GM18498 (cell line): ENCODE measurements around the gene MPEG1.
A peak's percentile ranks its signal among the peaks of the same experiment; 100 is the strongest.

Experiments
- ATAC-seq: cut with Tn5 transposase; IDR thresholded peaks from one replicate; pipeline ENCODE4 v1.9.1; 2021; ENCODE audit warnings: mild to moderate bottlenecking, moderate library complexity; ENCODE audit not compliant: unreplicated experiment

The MPEG1 gene

GRCh38 chr11:59191890-59192289 is 20.8 kb downstream of the MPEG1 start:
- ATAC-seq: no peak

GRCh38 chr11:59191095-59191494 is 21.6 kb downstream of the MPEG1 start:
- ATAC-seq: no peak

GRCh38 chr11:59189986-59190385 is 22.7 kb downstream of the MPEG1 start:
- ATAC-seq: no peak

GRCh38 chr11:59188954-59189353 is 23.8 kb downstream of the MPEG1 start:
- ATAC-seq: no peak

DNA sequence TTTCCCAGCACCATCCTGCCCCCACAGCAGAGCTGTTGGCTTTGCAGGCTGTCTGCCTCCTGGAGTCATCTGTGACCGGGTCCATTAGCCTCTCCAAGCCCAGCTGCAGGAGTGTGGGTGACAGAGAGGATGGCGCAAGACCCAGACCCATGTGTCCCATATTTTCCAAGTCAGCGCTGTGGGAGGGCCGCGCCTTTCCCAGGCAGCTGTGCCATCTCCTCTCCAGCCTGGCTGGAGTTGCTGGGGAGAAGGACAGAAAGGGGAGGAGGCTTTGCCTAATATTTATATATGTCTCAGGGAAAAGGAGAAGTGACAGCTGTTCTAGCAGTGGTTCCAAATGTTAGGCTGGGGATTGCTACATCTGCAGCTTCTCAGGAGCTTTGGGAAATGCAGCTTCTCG is 25.1 kb downstream of the MPEG1 start:
- no peak for ATAC-seq

GRCh38 chr11:59187035-59187434 is 25.7 kb downstream of the MPEG1 start:
- no peak for ATAC-seq

- ATAC-seq: peak; percentile 66
These were observed 26.6 kb downstream of the MPEG1 start for GRCh38 chr11:59186130-59186594.

DNA sequence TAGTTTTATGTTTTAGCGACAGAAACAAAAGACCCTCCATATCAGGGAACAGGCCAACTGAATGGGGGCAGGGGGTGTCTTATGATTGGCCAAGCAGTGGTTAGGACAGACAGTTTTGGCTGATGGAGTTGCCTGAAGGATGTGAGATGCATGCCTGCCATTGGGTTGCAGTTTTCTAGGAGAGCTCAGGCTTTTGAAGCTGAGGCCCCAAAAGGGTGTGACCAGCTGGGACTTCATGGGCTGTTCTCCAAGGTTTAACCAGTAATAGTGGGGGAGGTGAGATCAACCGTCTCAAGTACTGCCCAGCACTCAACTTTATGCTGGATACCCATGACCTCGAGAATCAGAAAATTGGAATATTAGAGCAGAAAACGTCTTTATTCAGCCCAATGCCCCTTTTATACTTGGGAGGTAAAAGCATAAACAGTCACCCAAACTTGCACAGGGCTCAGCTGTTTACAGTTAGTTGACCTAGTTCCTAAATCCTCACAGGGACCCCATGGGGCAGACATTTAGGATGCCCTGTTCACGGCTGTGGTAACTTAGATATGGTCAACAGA is 27.3 kb downstream of the MPEG1 start:
- ATAC-seq: no peak

GRCh38 chr11:59184691-59185339 is 27.9 kb downstream of the MPEG1 start:
- ATAC-seq: no peak

DNA sequence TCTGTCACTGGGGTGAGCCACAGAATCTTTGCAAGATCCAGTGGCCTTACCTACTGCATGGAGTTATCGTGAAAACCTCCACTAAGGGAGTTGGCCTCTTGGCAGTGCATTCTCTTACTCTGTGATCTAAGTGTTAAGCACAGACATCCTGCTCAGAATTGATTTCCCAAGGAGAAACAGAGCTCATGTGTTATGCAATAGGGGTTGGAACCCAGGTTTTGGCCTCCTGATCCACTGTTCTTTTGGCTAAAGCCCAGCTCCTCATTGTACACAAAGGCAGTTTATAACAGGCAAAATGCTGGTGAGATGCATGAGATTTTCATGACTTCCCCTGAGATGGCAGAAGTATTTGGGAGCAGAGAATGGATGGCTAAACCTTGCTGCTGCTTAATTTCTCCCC is 29.0 kb downstream of the MPEG1 start:
- ATAC-seq: no peak

DNA sequence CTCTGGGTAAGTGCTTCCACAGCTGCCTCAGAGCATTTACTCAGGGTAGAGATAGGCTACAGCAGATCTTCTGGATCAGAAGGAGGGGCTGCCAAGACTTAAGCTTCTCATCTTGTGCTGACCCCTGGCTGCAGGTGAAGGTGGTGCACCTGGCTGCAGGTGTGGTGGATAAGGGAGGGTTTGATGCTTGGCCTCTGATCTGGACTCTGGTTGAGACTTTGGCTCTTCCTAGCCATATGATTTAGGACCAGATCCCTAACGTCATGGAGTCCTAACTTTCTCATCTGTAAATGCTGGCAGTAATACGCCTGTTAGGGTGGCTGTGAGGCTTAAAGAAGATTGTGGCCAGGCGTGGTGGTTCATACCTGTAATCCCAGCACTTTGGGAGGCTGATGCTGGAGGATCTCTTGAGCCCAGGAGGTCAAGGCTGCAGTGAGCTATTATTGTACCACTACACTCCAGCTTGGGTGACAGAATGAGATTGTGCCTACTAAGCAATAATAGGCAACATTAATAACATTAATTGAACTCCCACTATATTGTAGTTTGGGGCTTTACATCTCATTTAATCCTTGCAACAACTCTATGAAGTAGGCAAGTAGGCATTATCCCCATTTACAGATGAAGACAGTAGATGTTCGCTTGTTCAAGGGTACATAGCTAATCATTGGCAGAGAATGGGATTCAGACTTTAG is 30.1 kb downstream of the MPEG1 start:
- peak; percentile 53 for ATAC-seq

DNA sequence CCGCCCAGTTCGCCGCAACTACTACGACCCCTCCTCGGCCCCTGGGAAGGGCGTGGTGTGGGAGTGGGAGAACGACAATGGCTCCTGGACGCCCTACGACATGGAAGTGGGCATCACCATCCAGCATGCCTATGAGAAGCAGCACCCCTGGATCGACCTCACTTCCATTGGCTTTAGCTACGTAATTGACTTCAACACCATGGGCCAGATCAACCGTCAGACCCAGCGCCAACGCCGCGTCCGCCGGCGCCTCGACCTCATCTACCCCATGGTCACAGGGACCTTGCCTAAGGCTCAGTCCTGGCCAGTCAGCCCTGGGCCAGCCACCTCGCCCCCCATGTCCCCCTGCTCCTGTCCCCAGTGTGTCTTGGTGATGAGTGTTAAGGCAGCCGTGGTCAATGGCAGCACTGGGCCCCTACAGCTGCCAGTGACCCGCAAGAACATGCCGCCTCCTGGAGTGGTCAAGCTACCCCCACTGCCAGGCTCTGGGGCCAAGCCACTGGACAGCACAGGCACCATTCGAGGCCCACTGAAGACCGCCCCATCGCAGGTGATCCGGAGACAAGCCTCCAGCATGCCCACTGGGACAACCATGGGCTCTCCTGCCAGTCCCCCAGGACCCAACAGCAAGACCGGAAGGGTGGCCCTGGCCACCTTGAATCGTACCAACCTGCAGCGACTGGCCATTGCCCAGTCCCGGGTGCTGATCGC is 30.8 kb downstream of the MPEG1 start:
- no peak for ATAC-seq

DNA sequence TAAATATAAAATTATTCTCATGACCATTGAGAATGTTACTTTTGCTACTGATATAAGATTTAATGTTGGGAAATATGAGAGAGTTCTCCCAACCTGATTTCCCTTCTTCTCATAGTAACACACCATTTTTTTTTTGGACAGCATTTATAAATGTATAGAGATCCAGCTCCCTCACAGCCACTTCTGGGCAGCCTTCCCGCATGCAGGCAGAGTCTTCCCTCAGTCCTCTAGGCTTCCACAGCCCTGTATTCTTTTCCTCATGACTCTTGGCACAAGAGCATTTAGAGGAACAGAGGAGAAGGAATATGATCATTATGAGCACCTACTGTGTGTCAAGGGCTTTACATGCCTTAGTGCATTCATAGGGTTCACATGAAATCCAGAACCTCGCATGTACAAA is 31.8 kb downstream of the MPEG1 start:
- no peak for ATAC-seq

DNA sequence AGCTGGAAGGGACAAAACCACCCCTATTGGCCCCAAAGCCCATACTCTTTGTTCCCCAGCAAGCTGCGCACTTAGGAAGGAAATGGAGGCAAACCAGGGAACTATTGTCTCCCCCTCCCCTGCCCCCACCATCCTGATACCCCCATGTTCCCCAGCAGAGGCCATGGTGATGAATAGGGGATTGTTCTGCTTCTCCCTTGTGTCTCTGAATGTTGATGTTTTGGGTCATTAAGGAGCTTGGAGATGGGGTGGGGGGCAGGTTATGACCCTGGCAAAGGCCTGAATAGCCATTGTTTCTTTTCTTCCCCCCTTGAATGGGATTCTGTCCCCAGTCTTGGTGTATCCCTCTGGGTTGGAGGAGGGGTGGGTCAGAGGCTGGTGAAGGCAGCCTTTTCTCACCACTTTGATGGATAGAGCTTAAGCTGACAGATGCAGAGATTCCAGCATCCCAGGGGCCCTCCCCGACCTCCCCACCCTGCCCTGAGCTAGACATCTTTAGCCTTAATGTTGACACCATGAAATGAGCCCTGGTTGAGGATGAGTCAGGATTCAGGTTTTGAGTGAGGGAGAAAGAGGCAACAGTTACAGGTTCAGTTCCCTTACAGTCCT is 32.5 kb downstream of the MPEG1 start:
- ATAC-seq: no peak

DNA sequence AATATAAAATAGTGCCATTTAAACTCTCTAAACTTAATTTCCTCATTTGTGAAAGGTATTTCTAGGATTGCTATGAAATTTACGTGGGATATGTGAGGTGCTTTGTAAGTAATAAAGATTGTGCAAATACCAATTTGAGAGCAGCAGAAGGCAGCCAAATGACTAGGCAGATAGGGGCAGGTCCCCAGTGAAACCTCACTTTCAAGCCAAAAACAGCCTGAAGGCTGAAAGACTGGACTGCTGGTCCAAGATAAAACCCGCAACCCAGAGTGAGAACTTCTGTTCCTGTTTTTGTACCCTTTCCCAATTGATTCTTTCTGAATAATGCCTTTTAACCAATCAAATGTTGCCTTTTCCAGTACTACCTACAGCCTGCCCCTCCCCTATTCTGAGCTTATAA is 33.6 kb downstream of the MPEG1 start:
- ATAC-seq: no peak

- ATAC-seq: no peak
These were observed 34.3 kb downstream of the MPEG1 start for GRCh38 chr11:59178402-59178801.

DNA sequence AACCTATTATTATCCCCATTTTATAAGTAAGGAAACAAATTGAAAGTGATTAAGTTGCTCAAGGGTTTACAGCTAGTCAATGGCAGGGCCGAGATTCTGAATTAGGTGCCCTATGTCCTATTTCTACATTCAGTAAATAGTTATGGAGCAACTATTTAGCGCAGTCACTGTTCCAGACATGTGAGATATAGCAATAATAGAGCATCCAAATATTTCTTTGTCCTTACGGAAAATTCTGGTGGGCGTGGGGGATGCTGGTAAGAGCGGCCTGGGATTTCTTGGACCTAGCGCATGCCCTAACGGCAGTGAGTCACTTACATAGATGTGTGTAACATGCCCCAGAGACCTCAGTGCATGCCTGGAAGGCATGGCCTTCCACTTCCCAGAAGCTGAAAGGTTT is 36.4 kb downstream of the MPEG1 start:
- ATAC-seq: no peak

- no peak for ATAC-seq
These were observed 37.6 kb downstream of the MPEG1 start for GRCh38 chr11:59175091-59175501.

- ATAC-seq: no peak
These were observed 38.1 kb downstream of the MPEG1 start for GRCh38 chr11:59174664-59175033.

DNA sequence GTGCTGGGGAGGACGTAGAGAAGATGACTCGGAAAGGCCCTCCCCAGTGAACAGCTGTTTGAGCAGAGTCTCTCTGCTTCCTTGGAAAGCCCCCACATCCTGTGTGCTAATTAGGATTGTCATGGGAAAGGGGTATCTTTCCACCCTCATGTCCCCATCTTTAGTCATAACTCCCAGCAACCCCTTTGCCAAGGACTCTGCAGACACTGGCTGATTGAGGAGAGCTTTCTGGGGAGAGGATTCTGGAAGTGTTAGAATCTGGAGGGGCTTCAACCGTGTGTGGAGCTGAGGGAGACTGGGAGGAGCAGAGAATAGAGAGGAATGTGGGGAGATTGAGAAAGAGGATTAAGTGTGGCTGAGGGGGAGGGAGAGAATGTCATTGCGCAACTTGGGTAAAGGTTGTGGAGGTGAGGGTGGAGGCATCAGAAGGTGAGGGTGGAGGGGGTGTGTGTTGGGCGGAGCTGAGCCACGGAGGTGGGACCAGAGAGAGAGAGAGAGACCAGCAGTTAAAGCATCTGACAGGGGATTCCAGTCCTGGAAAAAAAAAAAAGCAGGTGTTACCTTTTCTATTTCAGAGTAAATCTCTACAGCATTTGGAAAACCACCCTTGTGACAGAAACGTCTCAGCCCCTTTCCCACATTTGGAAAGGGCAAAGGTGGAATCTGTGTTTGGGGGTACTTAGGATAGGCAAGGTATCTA is 38.6 kb downstream of the MPEG1 start:
- no peak for ATAC-seq
